WTC11 (cell line): ENCODE results near the gene CARS2. TPM values are rescaled to one million over a fixed set of nuclear protein-coding genes. Genes with fewer than 3 reads are reported as not detected.

ENCODE experiments used
- ATAC-seq: fragments of 200-7000 bp; cut with Tn5 transposase; 2 replicates; pipeline ENCODE4 v1.10.0; 2021; ENCODE audit warnings: mild to moderate bottlenecking, moderate library complexity
- CTCF ChIA-PET: fragments of 300-600 bp; sonication (Branson Sonifier 250); formaldehyde crosslinking; loops from one replicate; lab custom pipeline; 2021; ENCODE audit warnings: antibody characterized with exemption; lab: Charles Lee
- POLR2A ChIA-PET: fragments of 350-600 bp; sonication (Branson Sonifier 250); formaldehyde crosslinking; loops from one replicate; lab custom pipeline; 2021; ENCODE audit warnings: antibody characterized with exemption; lab: Charles Lee
- DNase-seq: peaks from one replicate; pipeline ENCODE4 v3.0.0; 2021; ENCODE audit warnings: low spot score
- H3K27ac Mint-ChIP-seq: 2 replicates; pipeline ENCODE4 v1.8.0; 2021; ENCODE audit warnings: mixed read lengths
- H3K27me3 Mint-ChIP-seq: 2 replicates; pipeline ENCODE4 v1.8.0; 2021; ENCODE audit warnings: low read depth, mild to moderate bottlenecking, moderate library complexity, mixed read lengths
- H3K36me3 Mint-ChIP-seq: 2 replicates; pipeline ENCODE4 v1.8.0; 2021; ENCODE audit warnings: mixed read lengths
- H3K4me1 Mint-ChIP-seq: 2 replicates; pipeline ENCODE4 v1.8.0; 2022; ENCODE audit warnings: mixed read lengths
- H3K4me3 Mint-ChIP-seq: 2 replicates; pipeline ENCODE4 v1.8.0; 2021; ENCODE audit warnings: mild to moderate bottlenecking, moderate library complexity, mixed read lengths
- H3K9me3 Mint-ChIP-seq: 2 replicates; pipeline ENCODE4 v1.8.0; 2021; ENCODE audit warnings: mixed read lengths
- ATF1 ChIP-seq: sonication (generic); formaldehyde crosslinking; IDR thresholded peaks from 2 replicates; pipeline ENCODE4 v1.8.1; 2023; ENCODE audit warnings: mild to moderate bottlenecking, moderate library complexity, missing genetic modification reagents
- CREB1 ChIP-seq: sonication (generic); formaldehyde crosslinking; IDR thresholded peaks from 2 replicates; pipeline ENCODE4 v1.8.0; 2023; ENCODE audit warnings: mild to moderate bottlenecking, missing genetic modification reagents
- ESRRA ChIP-seq: sonication (generic); formaldehyde crosslinking; IDR thresholded peaks from 2 replicates; pipeline ENCODE4 v1.8.1; 2022; ENCODE audit warnings: mild to moderate bottlenecking, missing genetic modification reagents, borderline replicate concordance
- FOXP1 ChIP-seq: sonication (generic); formaldehyde crosslinking; IDR thresholded peaks from 2 replicates; pipeline ENCODE4 v1.8.0; 2022; ENCODE audit warnings: missing genetic modification reagents, mild to moderate bottlenecking, moderate library complexity, borderline replicate concordance
- JAZF1 ChIP-seq: fragments of 250-450 bp; sonication (Bioruptor Pico); IDR thresholded peaks from 2 replicates; pipeline ENCODE4 v1.9.0; 2021; ENCODE audit warnings: moderate library complexity, mild to moderate bottlenecking, inconsistent platforms
- KAT7 ChIP-seq: sonication (generic); formaldehyde crosslinking; IDR thresholded peaks from 2 replicates; pipeline ENCODE4 v1.8.1; 2023; ENCODE audit warnings: missing genetic modification reagents, mild to moderate bottlenecking, borderline replicate concordance
- NFATC4 ChIP-seq: fragments of 250-450 bp; sonication (Bioruptor Pico); IDR thresholded peaks from 2 replicates; pipeline ENCODE4 v1.9.0; 2021; ENCODE audit warnings: mild to moderate bottlenecking
- NFE2L1 ChIP-seq: sonication (generic); formaldehyde crosslinking; IDR thresholded peaks from 2 replicates; pipeline ENCODE4 v1.8.1; 2023; ENCODE audit warnings: missing genetic modification reagents
- RORB ChIP-seq: fragments of 250-450 bp; sonication (Bioruptor Pico); IDR thresholded peaks from 2 replicates; pipeline ENCODE4 v1.9.0; 2021; ENCODE audit warnings: mild to moderate bottlenecking
- SMAD3 ChIP-seq: sonication (generic); formaldehyde crosslinking; IDR thresholded peaks from 2 replicates; pipeline ENCODE4 v1.8.0; 2022; ENCODE audit warnings: missing genetic modification reagents, mild to moderate bottlenecking, borderline replicate concordance
- SOX15 ChIP-seq: fragments of 250-450 bp; sonication (Bioruptor Pico); IDR thresholded peaks from 2 replicates; pipeline ENCODE4 v1.9.0; 2021; ENCODE audit warnings: mild to moderate bottlenecking
- ZNF138 ChIP-seq: sonication (generic); formaldehyde crosslinking; conservative IDR thresholded peaks from 2 replicates; pipeline ENCODE4 v1.8.1; 2022; ENCODE audit warnings: mild to moderate bottlenecking, moderate library complexity, missing genetic modification reagents
- ZNF219 ChIP-seq: sonication (generic); formaldehyde crosslinking; IDR thresholded peaks from 2 replicates; pipeline ENCODE4 v1.8.0; 2023; ENCODE audit warnings: missing genetic modification reagents, mild to moderate bottlenecking, borderline replicate concordance
- ZNF232 ChIP-seq: sonication (generic); formaldehyde crosslinking; IDR thresholded peaks from 2 replicates; pipeline ENCODE4 v1.8.0; 2022; ENCODE audit warnings: mild to moderate bottlenecking, missing genetic modification reagents
- ZNF317 ChIP-seq: sonication (generic); formaldehyde crosslinking; IDR thresholded peaks from 2 replicates; pipeline ENCODE4 v1.8.1; 2023; ENCODE audit warnings: low read depth, mild to moderate bottlenecking, moderate library complexity, missing genetic modification reagents, borderline replicate concordance
- total RNA-seq: library from RNA; stranded (reverse); gene quantifications from 3 replicates; pipeline ENCODE4 v1.2.3, GENCODE V29; 2021
- TF ChIP-seq, protein P1 (sequence below): fragments of 250-450 bp; sonication (Bioruptor Pico); IDR thresholded peaks from 2 replicates; pipeline ENCODE4 v1.9.0; 2021; ENCODE audit warnings: mild to moderate bottlenecking
- TF ChIP-seq, protein P2 (sequence below): sonication (generic); formaldehyde crosslinking; IDR thresholded peaks from 2 replicates; pipeline ENCODE4 v1.8.1; 2023; ENCODE audit warnings: mild to moderate bottlenecking, moderate library complexity, missing genetic modification reagents
- TF ChIP-seq, protein P3 (sequence below): fragments of 250-450 bp; sonication (Bioruptor Pico); conservative IDR thresholded peaks from 2 replicates; pipeline ENCODE4 v1.9.0; 2021; ENCODE audit warnings: mild to moderate bottlenecking
- TF ChIP-seq, protein P4 (sequence below): sonication (generic); formaldehyde crosslinking; IDR thresholded peaks from 2 replicates; pipeline ENCODE4 v1.8.1; 2022; ENCODE audit warnings: mild to moderate bottlenecking, moderate library complexity, missing genetic modification reagents
- TF ChIP-seq, protein P5 (sequence below): sonication (generic); formaldehyde crosslinking; IDR thresholded peaks from 2 replicates; pipeline ENCODE4 v1.8.0; 2023; ENCODE audit warnings: mild to moderate bottlenecking, missing genetic modification reagents
- TF ChIP-seq, protein P6 (sequence below): sonication (generic); formaldehyde crosslinking; IDR thresholded peaks from 2 replicates; pipeline ENCODE4 v1.8.1; 2022; ENCODE audit warnings: low read depth, missing genetic modification reagents, borderline replicate concordance
- TF ChIP-seq, protein P7 (sequence below): sonication (generic); formaldehyde crosslinking; IDR thresholded peaks from 2 replicates; pipeline ENCODE4 v1.8.1; 2022; ENCODE audit warnings: low read depth, mild to moderate bottlenecking, moderate library complexity, missing genetic modification reagents, borderline replicate concordance

The CARS2 gene
- total RNA-seq, 1 experiment from 2014 or later: 39.9 TPM

DNA sequence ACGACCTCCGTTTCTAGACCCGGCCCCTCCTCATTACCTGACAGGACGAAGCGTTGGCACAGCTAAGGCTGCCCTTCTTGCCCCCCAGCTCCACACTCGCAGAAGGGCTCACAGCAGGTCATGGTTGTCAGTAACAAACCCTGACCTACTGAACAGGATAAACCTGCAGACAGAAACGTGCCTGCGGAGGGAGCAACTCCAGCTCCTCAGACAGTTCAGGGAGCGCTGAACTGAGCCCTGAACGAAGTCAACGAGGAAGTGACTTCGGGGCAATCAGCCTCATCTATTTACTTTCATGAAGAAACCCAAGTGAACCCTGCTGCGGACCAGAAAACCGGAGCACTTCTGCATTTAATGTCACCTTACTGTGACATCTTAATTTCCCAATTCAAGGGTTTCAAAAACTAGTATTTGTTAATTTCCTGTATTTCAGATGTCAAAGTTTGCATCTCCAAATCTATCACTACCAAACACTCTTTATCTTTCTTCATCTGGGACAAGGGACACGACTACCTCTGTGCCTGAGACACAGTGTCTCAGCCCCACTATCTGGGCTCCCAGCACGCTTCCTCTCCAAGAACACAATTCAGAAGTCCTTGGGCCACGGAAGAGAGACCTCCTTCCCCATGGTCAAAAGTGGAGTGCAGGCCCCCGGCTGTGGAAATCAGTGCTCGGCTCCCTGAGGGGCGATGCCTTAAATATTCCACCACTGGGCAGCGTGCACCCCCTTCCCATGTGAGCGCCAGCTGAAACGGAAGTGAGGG, 40.2 kb downstream of the CARS2 start:
- CTCF ChIA-PET: interaction anchor here (1.5 kb wide), 1 partner anchor 20 kb away, joined by 4 read pairs; no protein-coding TSS in a partner anchor
- H3K27ac Mint-ChIP-seq: peak overlapping the region; percentile 70; the same call in 1 of the 2 replicates

DNA sequence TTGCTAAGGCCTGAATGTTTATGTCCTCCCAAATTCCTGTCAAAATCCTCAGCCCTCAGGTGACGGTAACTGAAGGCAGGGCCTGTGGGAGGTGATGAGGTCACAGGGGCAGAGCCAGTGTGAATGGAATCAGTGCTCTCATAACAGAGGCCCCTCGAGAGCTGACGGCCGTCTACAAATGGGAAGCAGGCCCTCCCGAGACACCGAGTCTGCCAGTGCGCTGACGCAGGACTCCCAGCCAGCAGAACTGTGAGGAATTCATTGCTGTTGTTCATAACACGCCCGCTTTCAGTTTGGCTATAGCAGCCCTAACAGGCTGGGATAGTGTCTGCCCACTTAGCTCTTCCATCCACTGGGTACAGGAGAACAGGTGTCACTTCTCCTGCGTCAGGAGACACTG, 41.2 kb downstream of the CARS2 start:
- Mint-ChIP-seq H3K4me1 (peaks cover 7% of the 10 kb centered on the region), H3K9me3 (peaks cover 30% of the 10 kb centered on the region), H3K27me3 (no peaks in the 10 kb centered on the region), H3K27ac (no peak overlapping the region), H3K36me3 (peaks cover 88% of the 10 kb centered on the region), H3K4me3 (no peak overlapping the region)
- TF ChIP-seq ESRRA (CRISPR knock-in tag) (no peak), KAT7 (CRISPR knock-in tag) (no peak), ATF1 (CRISPR knock-in tag) (no peak), NFE2L1 (CRISPR knock-in tag) (no peak), ZNF232 (CRISPR knock-in tag) (no peak), SOX15 (no peak)
- TF ChIP-seq, protein P1, sequence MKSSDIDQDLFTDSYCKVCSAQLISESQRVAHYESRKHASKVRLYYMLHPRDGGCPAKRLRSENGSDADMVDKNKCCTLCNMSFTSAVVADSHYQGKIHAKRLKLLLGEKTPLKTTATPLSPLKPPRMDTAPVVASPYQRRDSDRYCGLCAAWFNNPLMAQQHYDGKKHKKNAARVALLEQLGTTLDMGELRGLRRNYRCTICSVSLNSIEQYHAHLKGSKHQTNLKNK (CRISPR knock-in tag): no peak
- TF ChIP-seq, protein P2, sequence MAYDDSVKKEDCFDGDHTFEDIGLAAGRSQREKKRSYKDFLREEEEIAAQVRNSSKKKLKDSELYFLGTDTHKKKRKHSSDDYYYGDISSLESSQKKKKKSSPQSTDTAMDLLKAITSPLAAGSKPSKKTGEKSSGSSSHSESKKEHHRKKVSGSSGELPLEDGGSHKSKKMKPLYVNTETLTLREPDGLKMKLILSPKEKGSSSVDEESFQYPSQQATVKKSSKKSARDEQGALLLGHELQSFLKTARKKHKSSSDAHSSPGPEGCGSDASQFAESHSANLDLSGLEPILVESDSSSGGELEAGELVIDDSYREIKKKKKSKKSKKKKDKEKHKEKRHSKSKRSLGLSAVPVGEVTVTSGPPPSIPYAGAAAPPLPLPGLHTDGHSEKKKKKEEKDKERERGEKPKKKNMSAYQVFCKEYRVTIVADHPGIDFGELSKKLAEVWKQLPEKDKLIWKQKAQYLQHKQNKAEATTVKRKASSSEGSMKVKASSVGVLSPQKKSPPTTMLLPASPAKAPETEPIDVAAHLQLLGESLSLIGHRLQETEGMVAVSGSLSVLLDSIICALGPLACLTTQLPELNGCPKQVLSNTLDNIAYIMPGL (CRISPR knock-in tag): no peak
- TF ChIP-seq, protein P3, sequence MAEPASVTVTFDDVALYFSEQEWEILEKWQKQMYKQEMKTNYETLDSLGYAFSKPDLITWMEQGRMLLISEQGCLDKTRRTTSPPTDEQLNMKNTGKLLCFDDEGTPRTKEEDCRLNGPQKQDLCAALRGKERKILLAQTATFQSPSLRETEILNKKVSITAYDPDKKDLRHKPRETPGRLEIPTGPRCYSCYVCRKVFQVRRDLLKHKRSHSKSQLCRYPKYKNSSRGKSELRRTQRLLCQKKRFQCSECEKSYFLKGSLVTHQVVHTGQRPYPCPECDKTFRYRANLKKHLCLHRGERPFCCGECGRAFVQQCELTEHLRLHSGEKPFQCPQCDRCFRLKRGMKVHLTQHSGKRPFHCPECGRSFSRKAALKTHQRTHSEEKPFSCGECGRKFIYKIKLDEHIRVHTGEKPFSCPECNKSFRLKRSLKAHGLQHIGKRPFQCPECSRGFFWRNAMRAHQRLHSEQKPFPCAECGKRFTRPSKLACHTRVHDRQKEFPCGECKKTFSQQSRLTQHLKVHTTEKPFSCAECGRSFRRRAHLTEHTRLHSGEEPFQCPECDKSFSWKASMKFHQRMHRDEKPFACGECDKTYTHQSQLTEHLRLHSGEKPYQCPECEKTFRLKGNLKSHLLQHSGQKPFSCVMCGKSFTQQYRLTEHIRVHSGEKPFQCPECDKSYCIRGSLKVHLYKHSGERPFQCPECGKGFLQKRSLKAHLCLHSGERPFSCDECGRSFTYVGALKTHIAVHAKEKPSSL: no peak
- TF ChIP-seq, protein P4, sequence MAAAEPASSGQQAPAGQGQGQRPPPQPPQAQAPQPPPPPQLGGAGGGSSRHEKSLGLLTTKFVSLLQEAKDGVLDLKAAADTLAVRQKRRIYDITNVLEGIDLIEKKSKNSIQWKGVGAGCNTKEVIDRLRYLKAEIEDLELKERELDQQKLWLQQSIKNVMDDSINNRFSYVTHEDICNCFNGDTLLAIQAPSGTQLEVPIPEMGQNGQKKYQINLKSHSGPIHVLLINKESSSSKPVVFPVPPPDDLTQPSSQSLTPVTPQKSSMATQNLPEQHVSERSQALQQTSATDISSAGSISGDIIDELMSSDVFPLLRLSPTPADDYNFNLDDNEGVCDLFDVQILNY: no peak
- POLR2A ChIA-PET: no interaction called here
- CTCF ChIA-PET: no interaction called here
- ATAC-seq (no peak), DNase-seq (no peak)

More for the DNA sequence above, 40.2 kb downstream of the CARS2 start:
- TF ChIP-seq, protein P5, sequence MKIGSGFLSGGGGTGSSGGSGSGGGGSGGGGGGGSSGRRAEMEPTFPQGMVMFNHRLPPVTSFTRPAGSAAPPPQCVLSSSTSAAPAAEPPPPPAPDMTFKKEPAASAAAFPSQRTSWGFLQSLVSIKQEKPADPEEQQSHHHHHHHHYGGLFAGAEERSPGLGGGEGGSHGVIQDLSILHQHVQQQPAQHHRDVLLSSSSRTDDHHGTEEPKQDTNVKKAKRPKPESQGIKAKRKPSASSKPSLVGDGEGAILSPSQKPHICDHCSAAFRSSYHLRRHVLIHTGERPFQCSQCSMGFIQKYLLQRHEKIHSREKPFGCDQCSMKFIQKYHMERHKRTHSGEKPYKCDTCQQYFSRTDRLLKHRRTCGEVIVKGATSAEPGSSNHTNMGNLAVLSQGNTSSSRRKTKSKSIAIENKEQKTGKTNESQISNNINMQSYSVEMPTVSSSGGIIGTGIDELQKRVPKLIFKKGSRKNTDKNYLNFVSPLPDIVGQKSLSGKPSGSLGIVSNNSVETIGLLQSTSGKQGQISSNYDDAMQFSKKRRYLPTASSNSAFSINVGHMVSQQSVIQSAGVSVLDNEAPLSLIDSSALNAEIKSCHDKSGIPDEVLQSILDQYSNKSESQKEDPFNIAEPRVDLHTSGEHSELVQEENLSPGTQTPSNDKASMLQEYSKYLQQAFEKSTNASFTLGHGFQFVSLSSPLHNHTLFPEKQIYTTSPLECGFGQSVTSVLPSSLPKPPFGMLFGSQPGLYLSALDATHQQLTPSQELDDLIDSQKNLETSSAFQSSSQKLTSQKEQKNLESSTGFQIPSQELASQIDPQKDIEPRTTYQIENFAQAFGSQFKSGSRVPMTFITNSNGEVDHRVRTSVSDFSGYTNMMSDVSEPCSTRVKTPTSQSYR (CRISPR knock-in tag): no peak
- TF ChIP-seq JAZF1: no peak
- TF ChIP-seq, protein P6, sequence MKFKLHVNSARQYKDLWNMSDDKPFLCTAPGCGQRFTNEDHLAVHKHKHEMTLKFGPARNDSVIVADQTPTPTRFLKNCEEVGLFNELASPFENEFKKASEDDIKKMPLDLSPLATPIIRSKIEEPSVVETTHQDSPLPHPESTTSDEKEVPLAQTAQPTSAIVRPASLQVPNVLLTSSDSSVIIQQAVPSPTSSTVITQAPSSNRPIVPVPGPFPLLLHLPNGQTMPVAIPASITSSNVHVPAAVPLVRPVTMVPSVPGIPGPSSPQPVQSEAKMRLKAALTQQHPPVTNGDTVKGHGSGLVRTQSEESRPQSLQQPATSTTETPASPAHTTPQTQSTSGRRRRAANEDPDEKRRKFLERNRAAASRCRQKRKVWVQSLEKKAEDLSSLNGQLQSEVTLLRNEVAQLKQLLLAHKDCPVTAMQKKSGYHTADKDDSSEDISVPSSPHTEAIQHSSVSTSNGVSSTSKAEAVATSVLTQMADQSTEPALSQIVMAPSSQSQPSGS: no peak
- no peak for TF ChIP-seq ZNF317 (CRISPR knock-in tag)
- no peak for TF ChIP-seq NFATC4 (CRISPR knock-in tag)
- no peak for TF ChIP-seq RORB (CRISPR knock-in tag)
- TF ChIP-seq FOXP1 (CRISPR knock-in tag): no peak
- TF ChIP-seq, protein P1 (CRISPR knock-in tag): no peak
- TF ChIP-seq ZNF138 (CRISPR knock-in tag): no peak
- TF ChIP-seq SMAD3 (CRISPR knock-in tag): no peak
- TF ChIP-seq CREB1 (CRISPR knock-in tag): no peak
- TF ChIP-seq, protein P7, sequence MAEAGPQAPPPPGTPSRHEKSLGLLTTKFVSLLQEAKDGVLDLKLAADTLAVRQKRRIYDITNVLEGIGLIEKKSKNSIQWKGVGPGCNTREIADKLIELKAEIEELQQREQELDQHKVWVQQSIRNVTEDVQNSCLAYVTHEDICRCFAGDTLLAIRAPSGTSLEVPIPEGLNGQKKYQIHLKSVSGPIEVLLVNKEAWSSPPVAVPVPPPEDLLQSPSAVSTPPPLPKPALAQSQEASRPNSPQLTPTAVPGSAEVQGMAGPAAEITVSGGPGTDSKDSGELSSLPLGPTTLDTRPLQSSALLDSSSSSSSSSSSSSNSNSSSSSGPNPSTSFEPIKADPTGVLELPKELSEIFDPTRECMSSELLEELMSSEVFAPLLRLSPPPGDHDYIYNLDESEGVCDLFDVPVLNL: no peak
- TF ChIP-seq ZNF219 (CRISPR knock-in tag): no peak
- H3K27me3 Mint-ChIP-seq: no peaks in the 10 kb centered on the region
- peaks cover 30% of the 10 kb centered on the region for H3K9me3 Mint-ChIP-seq
- ATAC-seq (no peak), DNase-seq (no peak)
- H3K36me3 Mint-ChIP-seq: peaks cover 88% of the 10 kb centered on the region
- POLR2A ChIA-PET: no interaction called here
- peaks cover 7% of the 10 kb centered on the region for H3K4me1 Mint-ChIP-seq
- no peak overlapping the region for H3K4me3 Mint-ChIP-seq
